ENCODE data around the gene ACVR2A.

DNA sequence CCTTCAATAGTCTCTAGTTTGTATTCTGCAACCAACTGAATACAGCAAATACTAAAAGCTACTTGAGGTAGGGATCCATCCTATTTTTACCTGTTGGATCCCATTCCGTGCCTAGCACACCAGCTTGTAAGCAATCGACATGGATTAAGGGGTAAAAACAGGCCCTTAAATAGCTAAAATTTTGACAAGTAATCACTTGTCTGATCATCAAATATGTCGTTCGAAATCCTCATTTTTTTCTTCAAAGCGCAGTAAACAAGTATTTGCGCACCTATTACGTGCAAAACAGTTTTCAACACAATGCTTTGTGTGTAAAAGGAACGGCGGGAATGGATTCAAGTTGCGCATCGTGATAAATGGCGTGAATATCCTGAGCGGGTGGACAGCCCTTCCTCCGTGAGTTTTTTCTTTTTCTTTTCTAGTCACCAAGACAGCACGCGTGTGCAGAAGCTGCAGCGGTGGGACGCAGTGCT is 1.4 kb upstream of the ACVR2A start:
- TF ChIP-seq, protein P1, sequence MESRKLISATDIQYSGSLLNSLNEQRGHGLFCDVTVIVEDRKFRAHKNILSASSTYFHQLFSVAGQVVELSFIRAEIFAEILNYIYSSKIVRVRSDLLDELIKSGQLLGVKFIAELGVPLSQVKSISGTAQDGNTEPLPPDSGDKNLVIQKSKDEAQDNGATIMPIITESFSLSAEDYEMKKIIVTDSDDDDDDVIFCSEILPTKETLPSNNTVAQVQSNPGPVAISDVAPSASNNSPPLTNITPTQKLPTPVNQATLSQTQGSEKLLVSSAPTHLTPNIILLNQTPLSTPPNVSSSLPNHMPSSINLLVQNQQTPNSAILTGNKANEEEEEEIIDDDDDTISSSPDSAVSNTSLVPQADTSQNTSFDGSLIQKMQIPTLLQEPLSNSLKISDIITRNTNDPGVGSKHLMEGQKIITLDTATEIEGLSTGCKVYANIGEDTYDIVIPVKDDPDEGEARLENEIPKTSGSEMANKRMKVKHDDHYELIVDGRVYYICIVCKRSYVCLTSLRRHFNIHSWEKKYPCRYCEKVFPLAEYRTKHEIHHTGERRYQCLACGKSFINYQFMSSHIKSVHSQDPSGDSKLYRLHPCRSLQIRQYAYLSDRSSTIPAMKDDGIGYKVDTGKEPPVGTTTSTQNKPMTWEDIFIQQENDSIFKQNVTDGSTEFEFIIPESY (IDR thresholded peaks at IDR 0.05; ENCODE audit: borderline replicate concordance, low read depth), result no peak
- no peak for TF ChIP-seq FOXM1 (IDR thresholded peaks at IDR 0.05; ENCODE audit: low read depth)
- TF ChIP-seq, protein P2, sequence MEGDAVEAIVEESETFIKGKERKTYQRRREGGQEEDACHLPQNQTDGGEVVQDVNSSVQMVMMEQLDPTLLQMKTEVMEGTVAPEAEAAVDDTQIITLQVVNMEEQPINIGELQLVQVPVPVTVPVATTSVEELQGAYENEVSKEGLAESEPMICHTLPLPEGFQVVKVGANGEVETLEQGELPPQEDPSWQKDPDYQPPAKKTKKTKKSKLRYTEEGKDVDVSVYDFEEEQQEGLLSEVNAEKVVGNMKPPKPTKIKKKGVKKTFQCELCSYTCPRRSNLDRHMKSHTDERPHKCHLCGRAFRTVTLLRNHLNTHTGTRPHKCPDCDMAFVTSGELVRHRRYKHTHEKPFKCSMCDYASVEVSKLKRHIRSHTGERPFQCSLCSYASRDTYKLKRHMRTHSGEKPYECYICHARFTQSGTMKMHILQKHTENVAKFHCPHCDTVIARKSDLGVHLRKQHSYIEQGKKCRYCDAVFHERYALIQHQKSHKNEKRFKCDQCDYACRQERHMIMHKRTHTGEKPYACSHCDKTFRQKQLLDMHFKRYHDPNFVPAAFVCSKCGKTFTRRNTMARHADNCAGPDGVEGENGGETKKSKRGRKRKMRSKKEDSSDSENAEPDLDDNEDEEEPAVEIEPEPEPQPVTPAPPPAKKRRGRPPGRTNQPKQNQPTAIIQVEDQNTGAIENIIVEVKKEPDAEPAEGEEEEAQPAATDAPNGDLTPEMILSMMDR (IDR thresholded peaks at IDR 0.05), result no peak

Measured in SK-N-SH (cell line).